Right atrium auricular region (tissue), 2 donors: ENCODE measurements around the gene PCNT. TPM values are rescaled to one million over a fixed set of nuclear protein-coding genes. Genes with fewer than 3 reads are reported as not detected.

Source experiments
- DNase-seq: peaks from one replicate; pipeline ENCODE4 v3.0.0-alpha.2; 2019; ENCODE audit warnings: low spot score
- H3K27ac ChIP-seq, 2 donors: fragments of 200-600 bp; sonication (generic); 1 replicate in 1 of 2; 2 replicates in 1 of 2; pipeline ENCODE4 v1.5.1; 2016 to 2019
- H3K27me3 ChIP-seq, 2 donors: fragments of 200-600 bp; sonication (generic); one replicate each; pipeline versions ENCODE4 v1.5.1 to v1.6.0; 2017 to 2019
- H3K36me3 ChIP-seq: fragments of 200-600 bp; sonication (generic); one replicate; pipeline ENCODE4 v1.5.1; 2016
- H3K4me1 ChIP-seq, 2 donors: fragments of 200-600 bp; sonication (generic); one replicate each; pipeline versions ENCODE4 v1.5.1 to v1.6.0; 2017 to 2019
- H3K4me3 ChIP-seq, 2 donors: fragments of 200-600 bp; sonication (generic); 1 replicate in 1 of 2; 2 replicates in 1 of 2; pipeline ENCODE4 v1.5.1; 2017 to 2019; ENCODE audit warnings: mild to moderate bottlenecking in 1 of 2, moderate library complexity in 1 of 2
- H3K9me3 ChIP-seq, 2 donors: fragments of 200-600 bp; sonication (generic); one replicate each; pipeline ENCODE4 v1.5.1; 2019
- total RNA-seq, 2 donors: library from RNA; depleted of rRNA; stranded (reverse); fragments of >200 nt; gene quantifications; one replicate each; pipeline ENCODE4 v1.1.0, GENCODE V29; 2016
- TF ChIP-seq, protein P1 (sequence below), 2 donors: fragments of 200-600 bp; sonication (generic); IDR thresholded peaks; one replicate each; pipeline ENCODE4 v1.5.1; 2019; ENCODE audit warnings: antibody characterized with exemption in 2 of 2

Gene PCNT
- total RNA-seq, 2 donors from 2014 or later, result 31.7 to 40.3 TPM

DNA sequence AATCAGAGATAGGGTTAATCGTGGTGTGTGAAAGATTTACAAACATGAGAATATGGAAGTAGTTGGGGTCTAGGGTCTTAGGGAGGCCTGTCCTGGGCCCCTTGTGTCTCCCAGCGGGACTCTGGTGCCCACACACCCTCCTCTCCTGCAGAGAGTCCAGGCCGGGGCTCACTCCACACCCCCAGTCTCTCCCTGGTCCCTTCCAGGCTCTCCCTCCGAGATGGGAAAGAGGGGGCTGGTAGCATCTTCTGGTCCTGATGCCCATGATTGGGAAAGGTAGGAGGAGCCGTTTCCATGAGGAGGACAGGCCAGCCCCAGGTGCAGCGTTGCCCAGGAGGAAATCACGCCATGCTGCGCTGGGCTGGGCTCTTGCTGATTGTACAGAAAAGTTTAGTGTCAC, 26.6 kb downstream of the PCNT start:
- Histone ChIP-seq H3K36me3 (peaks cover 87% of the 10 kb centered on the region), H3K4me1 (no peaks in the 10 kb centered on the region), H3K27ac (no peak overlapping the region), H3K9me3 (no peaks in the 10 kb centered on the region), H3K4me3 (no peak overlapping the region), H3K27me3 (no peaks in the 10 kb centered on the region)
- no peak for DNase-seq
- TF ChIP-seq, protein P1, sequence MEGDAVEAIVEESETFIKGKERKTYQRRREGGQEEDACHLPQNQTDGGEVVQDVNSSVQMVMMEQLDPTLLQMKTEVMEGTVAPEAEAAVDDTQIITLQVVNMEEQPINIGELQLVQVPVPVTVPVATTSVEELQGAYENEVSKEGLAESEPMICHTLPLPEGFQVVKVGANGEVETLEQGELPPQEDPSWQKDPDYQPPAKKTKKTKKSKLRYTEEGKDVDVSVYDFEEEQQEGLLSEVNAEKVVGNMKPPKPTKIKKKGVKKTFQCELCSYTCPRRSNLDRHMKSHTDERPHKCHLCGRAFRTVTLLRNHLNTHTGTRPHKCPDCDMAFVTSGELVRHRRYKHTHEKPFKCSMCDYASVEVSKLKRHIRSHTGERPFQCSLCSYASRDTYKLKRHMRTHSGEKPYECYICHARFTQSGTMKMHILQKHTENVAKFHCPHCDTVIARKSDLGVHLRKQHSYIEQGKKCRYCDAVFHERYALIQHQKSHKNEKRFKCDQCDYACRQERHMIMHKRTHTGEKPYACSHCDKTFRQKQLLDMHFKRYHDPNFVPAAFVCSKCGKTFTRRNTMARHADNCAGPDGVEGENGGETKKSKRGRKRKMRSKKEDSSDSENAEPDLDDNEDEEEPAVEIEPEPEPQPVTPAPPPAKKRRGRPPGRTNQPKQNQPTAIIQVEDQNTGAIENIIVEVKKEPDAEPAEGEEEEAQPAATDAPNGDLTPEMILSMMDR (IDR thresholded peaks at IDR 0.05), result no peak

GRCh38 chr21:46350981-46351380, 27.0 kb downstream of the PCNT start:
- H3K27me3 ChIP-seq, result no peaks in the 10 kb centered on the region
- no peak for DNase-seq
- no peak overlapping the region for H3K27ac ChIP-seq
- no peak overlapping the region for H3K4me3 ChIP-seq
- H3K36me3 ChIP-seq, result peaks cover 88% of the 10 kb centered on the region
- H3K9me3 ChIP-seq, result no peaks in the 10 kb centered on the region
- TF ChIP-seq, protein P1 (IDR thresholded peaks at IDR 0.05), result no peak
- no peaks in the 10 kb centered on the region for H3K4me1 ChIP-seq

- H3K4me3 ChIP-seq, result no peak overlapping the region
- H3K27me3 ChIP-seq, result no peaks in the 10 kb centered on the region
- H3K4me1 ChIP-seq, result no peaks in the 10 kb centered on the region
- no peaks in the 10 kb centered on the region for H3K9me3 ChIP-seq
- TF ChIP-seq, protein P1 (IDR thresholded peaks at IDR 0.05), result no peak
- H3K36me3 ChIP-seq, result peaks cover 87% of the 10 kb centered on the region
- H3K27ac ChIP-seq, result no peak overlapping the region
- no peak for DNase-seq
These were observed 27.7 kb downstream of the PCNT start for GRCh38 chr21:46351476-46352163.

- DNase-seq, result no peak
- H3K27ac ChIP-seq, result no peak overlapping the region
- peaks cover 87% of the 10 kb centered on the region for H3K36me3 ChIP-seq
- H3K9me3 ChIP-seq, result no peaks in the 10 kb centered on the region
- H3K4me1 ChIP-seq, result no peaks in the 10 kb centered on the region
- H3K4me3 ChIP-seq, result no peak overlapping the region
- no peaks in the 10 kb centered on the region for H3K27me3 ChIP-seq
- TF ChIP-seq, protein P1 (IDR thresholded peaks at IDR 0.05), result no peak
These were observed 28.2 kb downstream of the PCNT start for GRCh38 chr21:46352164-46352515.

- no peaks in the 10 kb centered on the region for H3K27me3 ChIP-seq
- H3K9me3 ChIP-seq, result no peaks in the 10 kb centered on the region
- TF ChIP-seq, protein P1 (IDR thresholded peaks at IDR 0.05), result no peak
- no peaks in the 10 kb centered on the region for H3K4me1 ChIP-seq
- no peak overlapping the region for H3K27ac ChIP-seq
- H3K36me3 ChIP-seq, result peaks cover 91% of the 10 kb centered on the region
- H3K4me3 ChIP-seq, result no peak overlapping the region
- DNase-seq, result no peak
These were observed 29.0 kb downstream of the PCNT start for GRCh38 chr21:46352913-46353312.

- no peaks in the 10 kb centered on the region for H3K4me1 ChIP-seq
- H3K9me3 ChIP-seq, result no peaks in the 10 kb centered on the region
- no peak for DNase-seq
- H3K36me3 ChIP-seq, result peaks cover 96% of the 10 kb centered on the region
- TF ChIP-seq, protein P1 (IDR thresholded peaks at IDR 0.05), result no peak
- no peaks in the 10 kb centered on the region for H3K27me3 ChIP-seq
- H3K4me3 ChIP-seq, result no peak overlapping the region
- H3K27ac ChIP-seq, result no peak overlapping the region
These were observed 30.1 kb downstream of the PCNT start for GRCh38 chr21:46354046-46354445.
